ENCODE results near the gene CD47.
A peak's percentile ranks its signal among the peaks of the same experiment; 100 is the strongest.

The CD47 gene

DNA sequence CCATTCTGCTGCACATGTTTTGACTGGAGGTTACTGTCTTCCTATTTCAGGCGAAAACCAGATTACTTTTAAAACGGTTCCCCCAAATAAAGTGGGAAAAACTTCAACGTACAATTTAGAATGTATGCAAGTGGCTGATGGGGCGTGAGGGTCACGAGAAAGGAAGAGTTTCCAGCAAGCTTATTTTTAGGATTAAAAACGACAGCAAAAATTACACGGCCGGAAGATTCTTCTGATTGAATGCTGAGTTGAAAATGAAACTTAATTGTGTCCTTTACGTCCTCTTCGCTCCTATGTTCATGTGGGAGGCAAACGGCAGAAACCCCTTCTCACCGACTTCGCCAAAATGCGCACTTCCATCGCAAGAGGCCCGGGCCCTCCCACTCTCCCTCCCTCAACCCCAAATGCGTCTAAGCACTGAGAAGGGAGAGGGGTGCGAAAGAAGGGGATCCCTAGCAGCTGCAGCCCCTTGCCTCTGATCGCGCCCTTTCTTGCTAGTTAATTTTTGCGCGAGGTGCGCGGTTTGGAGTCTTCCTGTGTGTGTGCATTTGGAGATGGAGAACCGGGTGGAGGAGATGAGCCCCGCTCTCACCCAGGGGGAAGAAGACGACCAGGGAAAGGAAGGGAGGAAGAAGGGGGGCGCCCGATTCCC is 656 bp downstream of the CD47 start:
- peak; percentile 12 to 41 for DNase-seq

DNA sequence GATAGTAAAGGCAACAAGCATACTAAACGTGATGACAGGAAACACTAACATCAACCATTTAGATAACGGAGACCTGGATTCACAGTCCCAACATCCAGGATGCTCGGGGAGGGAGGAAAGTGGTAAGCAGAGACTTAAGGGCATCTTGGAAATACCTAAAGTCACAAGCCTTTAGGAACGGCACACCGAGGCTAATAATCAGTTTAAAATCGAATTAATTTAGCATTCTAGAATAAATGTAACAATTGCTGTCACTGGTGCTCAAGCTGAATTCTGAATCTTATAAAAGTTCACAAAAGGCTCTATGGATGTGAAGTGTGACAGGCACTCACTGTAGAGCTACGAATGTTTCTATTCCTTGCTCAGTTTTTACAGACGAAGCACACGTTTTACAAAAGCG is 1.3 kb downstream of the CD47 start:
- no peak for DNase-seq

- no peak for DNase-seq
Observed at GRCh38 chr3:108088697-108089096, 2.1 kb downstream of the CD47 start.

DNA sequence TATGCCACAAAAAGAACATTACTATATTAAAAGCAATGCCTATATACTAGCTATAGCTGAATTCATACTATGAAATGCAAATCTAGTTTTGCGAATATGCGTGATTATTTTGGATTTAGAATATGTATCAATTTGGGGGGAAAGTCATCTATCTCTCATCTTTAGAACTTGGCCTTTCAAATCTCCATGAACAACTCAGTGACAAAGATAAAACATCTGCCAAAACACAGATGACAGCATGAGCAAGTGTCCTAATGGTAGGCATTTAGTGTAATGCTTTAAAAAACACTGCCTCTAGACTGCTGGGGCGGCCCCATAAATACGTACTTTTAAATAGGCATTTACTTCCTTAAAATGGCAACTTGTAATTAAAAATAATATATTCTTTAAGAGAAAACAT is 2.7 kb downstream of the CD47 start:
- no peak for DNase-seq

DNA sequence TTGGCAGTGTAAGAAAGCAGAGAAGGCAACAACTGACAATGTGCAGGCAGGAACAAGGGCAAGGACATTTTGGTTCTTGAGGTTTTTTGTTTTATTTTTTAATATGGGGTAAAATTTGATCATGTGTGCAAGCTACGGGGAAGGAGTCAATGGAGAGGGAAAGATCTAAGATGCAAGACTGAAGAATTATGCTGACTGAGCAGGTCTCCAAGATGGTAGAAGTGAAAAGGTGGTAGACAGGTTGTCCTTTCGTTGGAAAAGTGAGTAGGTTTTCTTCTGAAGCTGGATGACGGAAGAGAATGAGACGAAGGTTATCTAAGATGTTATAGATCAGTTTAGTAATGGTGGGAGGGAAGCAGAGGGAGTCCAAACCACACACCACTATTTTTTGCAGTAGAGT is 4.2 kb downstream of the CD47 start:
- DNase-seq: no peak

GRCh38 chr3:108085810-108086350 is 5.0 kb downstream of the CD47 start:
- DNase-seq: no peak

GRCh38 chr3:108085370-108085769 is 5.5 kb downstream of the CD47 start:
- DNase-seq: no peak

- DNase-seq: no peak
Observed at GRCh38 chr3:108079877-108080276, 11.0 kb downstream of the CD47 start.

- DNase-seq: no peak
Observed at GRCh38 chr3:108079043-108079442, 11.8 kb downstream of the CD47 start.

DNA sequence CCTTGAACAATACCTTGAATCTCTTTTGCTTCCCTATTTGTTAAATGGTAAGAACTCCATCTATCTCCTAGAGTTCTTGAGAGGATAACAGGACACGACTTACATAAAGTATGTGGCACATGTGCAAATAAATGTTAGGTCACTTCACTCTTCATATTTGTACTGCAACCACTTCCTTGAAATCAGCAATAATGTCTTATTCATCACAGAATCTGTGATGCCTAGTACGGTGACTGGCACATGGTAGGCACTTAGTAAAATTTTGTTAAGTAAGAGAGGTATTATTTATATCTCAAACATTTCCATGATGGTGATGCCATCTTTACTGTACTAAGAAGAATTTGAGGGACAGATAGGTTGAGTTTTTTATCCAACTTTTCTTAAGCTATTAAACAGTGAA is 14.3 kb downstream of the CD47 start:
- DNase-seq: no peak

DNA sequence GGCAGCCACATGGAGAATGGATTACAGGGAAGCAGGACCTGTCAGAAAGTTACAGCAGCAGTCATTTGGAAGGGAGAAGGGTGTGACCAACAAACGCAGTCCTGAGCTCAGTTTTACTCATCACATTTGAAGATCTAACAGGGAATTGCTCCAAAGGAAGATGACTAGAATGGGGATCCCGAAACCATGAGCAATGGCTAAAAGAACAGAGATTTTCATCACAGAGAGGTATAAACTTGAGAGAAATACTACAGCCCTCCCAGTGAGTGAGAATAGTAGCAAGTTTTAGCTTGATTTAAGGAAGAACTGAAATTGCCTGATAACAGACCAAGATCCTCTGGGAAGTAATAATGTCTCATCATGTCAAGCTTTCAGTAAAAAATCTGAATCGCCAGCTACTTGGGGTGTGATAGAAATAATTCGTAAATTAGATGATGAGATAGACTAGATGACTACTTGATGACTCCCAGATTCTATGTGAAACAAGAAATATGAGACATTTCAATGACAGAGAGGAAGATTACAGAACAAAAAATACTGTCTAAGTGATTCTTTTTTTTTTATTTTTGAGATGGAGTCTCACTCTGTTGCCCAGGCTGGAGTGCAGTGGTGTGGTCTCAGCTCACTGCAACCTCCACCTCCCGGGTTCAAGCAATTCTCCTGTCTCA is 16.9 kb downstream of the CD47 start:
- no peak for DNase-seq

DNA sequence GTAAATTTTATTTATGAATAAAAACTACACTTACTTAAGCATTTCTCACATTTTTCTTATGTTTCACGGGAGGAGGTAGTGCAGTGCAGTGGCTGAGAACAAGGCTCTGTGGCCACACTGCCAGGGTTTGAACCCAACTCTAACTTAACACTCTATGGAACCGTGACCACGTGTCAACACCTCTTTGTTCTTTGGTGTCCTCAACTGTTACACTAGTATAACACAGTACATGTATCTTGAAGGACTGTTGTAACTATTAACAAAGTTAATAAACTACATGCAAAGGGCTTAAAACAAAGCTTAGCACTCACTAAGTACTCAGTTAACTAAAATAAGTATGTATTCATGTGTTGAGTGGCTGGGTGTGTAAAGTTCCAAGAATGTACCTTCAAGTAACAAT is 19.5 kb downstream of the CD47 start:
- no peak for DNase-seq

DNA sequence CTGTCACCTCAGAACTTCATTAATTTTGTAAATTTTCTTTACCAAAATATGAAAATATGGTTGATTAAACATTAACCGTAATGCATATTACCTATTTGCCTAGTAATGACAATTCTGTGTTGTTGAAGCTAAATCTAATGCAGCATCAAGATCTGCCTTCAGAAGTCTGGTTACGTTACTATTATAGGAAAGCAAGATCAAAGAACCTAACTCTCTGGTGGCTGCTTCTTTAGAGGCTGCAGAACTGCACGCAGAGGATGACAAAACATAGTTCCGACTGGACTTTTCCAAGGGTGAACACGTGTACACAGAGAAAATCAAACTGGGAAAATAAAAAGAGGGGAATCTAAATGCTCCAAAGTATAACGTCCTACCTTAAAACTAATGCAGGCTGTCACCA is 20.5 kb downstream of the CD47 start:
- no peak for DNase-seq

GRCh38 chr3:108067768-108068167 is 23.1 kb downstream of the CD47 start:
- DNase-seq: no peak

- DNase-seq: no peak
Observed at GRCh38 chr3:108065096-108065495, 25.7 kb downstream of the CD47 start.

DNA sequence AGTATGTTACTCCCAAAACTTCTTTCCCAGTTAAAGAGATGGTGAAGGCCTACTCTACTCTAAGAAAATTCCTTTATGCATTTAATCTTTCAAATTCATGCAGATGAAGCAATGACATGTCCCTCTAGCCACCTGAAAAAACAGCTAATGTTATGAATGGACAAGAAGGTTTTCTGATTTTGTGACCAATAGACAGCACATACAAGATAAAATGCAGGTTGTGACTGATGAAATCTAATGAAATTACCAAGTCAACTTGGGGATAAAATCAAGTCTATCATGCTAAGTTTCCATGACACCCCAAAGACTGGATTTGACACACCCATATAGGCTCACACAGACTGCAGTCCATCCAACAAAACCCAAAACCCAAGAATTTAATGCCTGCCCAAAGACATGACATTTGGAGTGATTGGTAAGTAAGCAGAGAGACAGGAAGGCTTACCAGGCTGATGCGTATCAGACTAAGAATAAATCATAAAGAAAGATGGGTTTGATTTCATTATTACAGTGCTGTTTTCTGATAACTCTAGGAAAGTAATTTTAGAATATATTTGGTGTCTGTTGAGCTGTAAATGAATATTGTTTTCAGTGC is 26.4 kb downstream of the CD47 start:
- no peak for DNase-seq

DNA sequence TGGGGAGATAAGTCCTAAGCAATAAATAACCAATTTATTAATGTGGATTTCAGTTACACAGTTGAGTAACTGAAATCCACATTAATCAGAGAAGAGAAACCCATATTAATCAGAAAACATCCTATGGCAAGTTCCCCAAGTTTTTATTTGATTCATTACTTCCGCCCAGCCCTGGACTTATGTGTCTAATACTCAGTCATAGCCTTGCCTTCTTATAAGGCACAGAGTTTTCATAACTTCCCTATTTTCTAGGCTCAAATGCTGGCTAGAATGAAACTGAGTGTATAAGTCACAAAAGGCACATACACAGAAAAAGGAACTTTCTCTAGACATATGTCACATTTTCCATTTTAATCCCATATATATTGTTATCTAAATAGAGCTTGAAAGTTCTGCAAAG is 28.8 kb downstream of the CD47 start:
- no peak for DNase-seq

GRCh38 chr3:108060331-108060730 is 30.5 kb downstream of the CD47 start:
- DNase-seq: no peak

- DNase-seq: no peak
Observed at GRCh38 chr3:108055931-108056330, 34.9 kb downstream of the CD47 start.

DNA sequence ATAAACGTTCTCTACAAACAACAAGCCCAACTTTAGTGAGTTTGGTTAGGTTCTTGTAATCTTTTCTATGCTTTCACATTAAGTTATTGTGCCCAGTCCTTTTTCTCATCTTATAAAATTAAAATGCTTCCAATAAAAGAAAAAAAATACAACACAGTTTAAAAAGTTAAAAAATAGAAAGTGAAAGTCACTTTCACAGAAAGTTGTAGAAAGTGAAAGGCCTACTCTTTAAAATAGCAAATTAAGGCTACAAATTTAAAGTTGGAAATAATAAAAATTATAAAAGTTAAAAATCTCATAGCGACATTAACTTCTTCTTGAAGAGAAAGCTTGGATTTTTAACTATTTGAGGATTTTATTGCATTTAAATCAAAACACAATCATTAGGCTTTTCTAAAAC is 35.9 kb downstream of the CD47 start:
- DNase-seq: no peak

GRCh38 chr3:108053483-108053882 is 37.3 kb downstream of the CD47 start:
- DNase-seq: no peak

DNA sequence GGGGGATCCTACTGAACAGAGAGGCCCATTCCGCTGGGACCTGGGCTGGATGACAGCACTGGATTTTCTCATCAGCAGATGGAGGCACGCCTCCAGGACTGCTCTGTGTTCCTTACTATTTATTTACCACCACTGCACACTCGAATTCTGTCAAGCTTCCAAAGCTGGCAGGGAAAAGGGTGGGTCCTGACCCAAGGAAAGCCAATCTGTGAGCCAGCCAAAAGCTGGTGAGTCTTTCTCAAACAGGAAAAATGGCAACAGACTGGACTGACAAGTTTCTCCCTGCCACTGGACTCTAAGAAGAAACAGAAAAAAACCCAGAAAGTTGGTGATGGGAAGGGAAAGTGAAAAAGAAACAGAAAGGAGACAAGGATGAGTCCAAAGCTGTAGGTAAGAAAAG is 37.8 kb downstream of the CD47 start:
- DNase-seq: peak; percentile 36 to 80

DNA sequence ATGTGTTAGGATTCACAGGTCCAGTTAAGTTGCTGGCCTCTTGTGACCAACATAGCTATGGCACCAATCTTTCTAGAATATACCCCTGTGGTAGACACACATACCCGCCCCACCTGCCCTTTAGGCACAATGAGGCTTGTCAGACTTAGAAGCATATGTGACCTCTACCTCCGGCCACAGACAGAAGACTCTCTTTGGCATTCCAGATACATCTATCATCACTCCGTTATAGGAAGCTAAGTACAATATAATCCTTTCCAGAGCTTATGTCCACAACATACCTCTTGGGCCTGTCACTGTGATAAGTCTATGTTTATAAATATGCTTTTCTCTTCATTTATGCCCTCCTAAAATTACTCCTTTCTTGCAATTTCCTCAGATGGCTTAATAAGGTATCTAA is 39.8 kb downstream of the CD47 start:
- no peak for DNase-seq

DNA sequence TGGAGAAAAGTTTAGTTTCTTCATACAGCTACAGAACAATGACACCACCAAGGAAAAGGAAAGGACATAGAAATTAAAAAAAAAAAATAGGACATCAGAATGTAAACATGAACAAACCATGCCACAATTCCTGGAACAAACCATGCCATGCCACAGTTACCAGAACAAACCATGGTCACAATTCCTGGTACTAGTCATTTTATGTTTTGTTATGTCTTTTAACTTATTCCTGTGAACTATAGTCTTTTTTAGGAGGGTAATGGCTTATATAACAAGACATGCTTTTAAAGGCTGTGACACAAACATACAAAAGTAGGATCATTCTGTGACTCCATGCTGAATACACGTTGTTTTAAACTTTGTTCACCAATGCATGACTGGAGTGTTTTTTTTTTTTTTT is 42.8 kb downstream of the CD47 start:
- no peak for DNase-seq
